Muscle of back (tissue), 11 donors: Measurements from ENCODE around the gene ANKRD36. TPM values are rescaled to one million over a fixed set of nuclear protein-coding genes. Genes with fewer than 3 reads are reported as not detected.
"Not testable (repeated sequence)": the region's sequence is repeated elsewhere in the genome, so short reads cannot be mapped to it uniquely, and the experiment has no call there.

Experiments
- DNase-seq, 3 donors: peaks; one replicate each; pipeline versions ENCODE4 v3.0.0 to v3.0.0-alpha.2; 2013
- polyA plus RNA-seq, 10 donors: library from polyadenylated mRNA; unstranded; fragments of 120-200 nt; gene quantifications; one replicate each; pipeline ENCODE4 v1.2.1, GENCODE V29; 2013; ENCODE audit not compliant: insufficient read length in 10 of 10

Gene ANKRD36
- polyA plus RNA-seq, 10 donors = 5.1 to 20.1 (median 11.8) TPM

DNA sequence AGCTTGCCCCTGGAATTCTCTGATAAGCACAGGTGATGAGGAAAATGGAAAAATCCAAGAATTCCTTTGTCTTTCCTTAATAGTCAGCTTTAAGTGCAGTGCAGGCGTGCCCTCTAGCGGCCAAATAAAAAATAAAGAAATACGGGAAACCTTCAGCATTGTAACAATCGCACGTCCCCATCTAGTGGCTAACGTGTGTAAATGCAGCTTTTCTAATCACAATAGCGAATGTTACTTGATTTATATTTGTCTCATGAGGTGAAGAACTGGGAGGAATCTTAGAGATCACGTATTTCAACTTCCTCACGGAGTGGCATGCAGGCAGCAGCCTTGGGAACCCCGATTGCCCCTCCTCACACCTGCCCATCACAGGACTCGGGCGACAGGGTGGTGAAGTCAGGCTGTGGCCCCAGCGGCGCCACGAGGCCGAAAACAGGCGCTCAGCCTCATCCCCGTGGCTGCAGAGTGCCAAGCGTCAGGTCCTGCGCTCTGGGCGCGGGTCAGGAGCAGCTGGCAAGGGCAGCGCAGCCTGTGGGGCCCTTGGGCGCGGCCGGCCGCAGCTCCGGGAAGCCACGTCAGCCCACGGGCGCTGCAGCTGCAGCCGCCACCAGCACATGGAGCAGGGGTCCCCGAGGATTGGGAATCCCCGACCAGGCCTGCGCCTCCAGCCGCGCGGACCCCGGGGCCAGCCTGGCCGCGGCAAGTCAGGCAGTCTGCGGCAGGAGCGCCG is 468 bp upstream of the ANKRD36 start:
- peak; percentile 17 to 86 (median 44) for DNase-seq

DNA sequence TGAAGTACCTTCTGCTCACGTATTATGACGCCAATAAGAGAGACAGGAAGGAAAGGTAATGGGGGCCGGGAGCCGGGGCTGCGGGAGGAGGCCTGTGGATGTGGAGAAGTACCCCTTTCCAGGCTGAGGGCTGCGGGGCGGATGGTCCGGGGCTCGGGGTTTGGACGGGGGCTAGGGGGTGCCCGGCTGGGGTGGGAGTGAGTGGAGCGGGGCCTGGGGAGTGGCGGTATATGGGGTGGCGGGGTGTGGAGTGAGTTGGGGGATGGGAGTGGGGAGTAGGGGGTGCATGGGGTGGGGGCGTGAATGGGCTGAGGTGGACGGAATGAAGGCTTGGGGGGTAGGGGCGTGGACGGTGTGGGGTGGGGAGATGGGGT is 916 bp downstream of the ANKRD36 start:
- DNase-seq = not testable (repeated sequence)

DNA sequence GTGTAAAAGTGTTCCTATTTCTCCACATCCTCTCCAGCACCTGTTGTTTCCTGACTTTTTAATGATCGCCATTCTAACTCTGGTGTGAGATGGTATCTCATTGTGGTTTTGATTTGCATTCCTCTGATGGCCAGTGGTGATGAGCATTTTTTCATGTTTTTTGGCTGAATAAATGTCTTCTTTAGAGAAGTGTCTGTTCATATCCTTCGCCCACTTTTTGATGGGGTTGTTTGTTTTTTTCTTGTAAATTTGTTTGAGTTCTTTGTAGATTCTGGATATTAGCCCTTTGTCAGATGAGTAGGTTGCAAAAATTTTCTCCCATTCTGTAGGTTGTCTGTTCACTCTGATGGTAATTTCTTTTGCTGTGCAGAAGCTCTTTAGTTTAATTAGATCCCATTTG is 16.1 kb downstream of the ANKRD36 start:
- not testable (repeated sequence) for DNase-seq

DNA sequence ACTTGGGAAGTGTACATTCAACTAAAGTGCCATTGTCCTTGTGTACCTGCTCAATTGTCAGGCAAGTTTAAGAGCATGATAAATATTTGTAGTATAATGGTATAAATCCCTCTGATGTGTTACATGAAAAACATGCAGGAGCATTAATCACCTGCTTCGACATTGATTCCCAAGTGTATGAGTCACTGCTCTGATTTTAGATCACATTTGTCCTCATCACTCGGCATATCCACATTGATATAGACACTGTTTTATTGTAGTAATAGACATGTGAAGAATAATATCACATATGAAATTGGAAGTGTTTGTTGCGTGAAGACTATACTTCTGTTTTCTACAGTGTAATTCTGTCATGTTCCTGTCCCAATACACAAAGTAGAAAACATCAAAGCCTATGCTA is 31.1 kb downstream of the ANKRD36 start:
- DNase-seq = not testable (repeated sequence)

- not testable (repeated sequence) for DNase-seq
Observed at GRCh38 chr2:97166548-97166947, 53.6 kb downstream of the ANKRD36 start.

GRCh38 chr2:97167938-97168337 is 55.0 kb downstream of the ANKRD36 start:
- DNase-seq = not testable (repeated sequence)

GRCh38 chr2:97168583-97168982 is 55.6 kb downstream of the ANKRD36 start:
- not testable (repeated sequence) for DNase-seq

- peak in 1 of 3 donors; percentile 6 for DNase-seq
Observed at GRCh38 chr2:97180391-97180790, 67.4 kb downstream of the ANKRD36 start.

DNA sequence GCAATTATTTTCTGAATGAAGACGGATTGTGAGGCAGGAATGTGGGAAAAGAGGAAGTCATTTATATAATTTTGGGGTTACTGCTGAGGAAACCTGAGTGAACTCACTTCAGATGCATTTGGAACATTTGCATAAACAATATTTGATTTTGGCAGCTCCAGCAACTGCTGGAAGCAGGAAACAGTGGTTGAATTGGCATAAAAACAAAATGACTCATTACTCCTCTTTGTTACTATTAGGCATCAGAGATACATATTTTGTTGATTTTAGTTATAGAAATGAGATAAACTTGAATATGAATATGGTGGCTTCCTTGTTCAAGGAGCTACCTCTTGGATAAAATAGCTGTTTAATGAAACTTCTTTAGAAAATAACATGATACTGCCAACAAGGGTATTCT is 82.4 kb downstream of the ANKRD36 start:
- peak in 1 of 3 donors; percentile 19 for DNase-seq

- DNase-seq = not testable (repeated sequence)
Observed at GRCh38 chr2:97197251-97197650, 84.3 kb downstream of the ANKRD36 start.

GRCh38 chr2:97200887-97201286 is 87.9 kb downstream of the ANKRD36 start:
- DNase-seq = not testable (repeated sequence)

GRCh38 chr2:97202643-97203250 is 89.8 kb downstream of the ANKRD36 start:
- not testable (repeated sequence) for DNase-seq

GRCh38 chr2:97210325-97210724 is 97.4 kb downstream of the ANKRD36 start:
- DNase-seq = no peak

DNA sequence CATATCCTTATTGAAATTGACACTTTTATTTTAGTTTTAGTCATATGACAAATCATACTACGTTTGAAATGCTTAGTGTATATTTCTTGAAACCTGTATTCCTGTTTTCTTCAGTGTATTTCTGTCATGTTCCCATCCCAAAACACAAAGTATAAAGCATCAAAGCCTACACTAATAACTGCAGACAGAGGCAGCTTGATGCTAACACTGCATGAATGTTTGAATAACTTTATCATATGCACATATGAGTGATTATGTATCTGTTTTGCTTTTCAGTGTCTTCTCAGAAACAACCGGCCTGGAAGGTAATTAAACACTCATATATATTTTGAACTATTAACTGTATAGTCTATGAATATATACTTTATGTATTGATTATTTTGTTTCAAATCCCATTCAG is 102.1 kb downstream of the ANKRD36 start:
- DNase-seq = not testable (repeated sequence)

DNA sequence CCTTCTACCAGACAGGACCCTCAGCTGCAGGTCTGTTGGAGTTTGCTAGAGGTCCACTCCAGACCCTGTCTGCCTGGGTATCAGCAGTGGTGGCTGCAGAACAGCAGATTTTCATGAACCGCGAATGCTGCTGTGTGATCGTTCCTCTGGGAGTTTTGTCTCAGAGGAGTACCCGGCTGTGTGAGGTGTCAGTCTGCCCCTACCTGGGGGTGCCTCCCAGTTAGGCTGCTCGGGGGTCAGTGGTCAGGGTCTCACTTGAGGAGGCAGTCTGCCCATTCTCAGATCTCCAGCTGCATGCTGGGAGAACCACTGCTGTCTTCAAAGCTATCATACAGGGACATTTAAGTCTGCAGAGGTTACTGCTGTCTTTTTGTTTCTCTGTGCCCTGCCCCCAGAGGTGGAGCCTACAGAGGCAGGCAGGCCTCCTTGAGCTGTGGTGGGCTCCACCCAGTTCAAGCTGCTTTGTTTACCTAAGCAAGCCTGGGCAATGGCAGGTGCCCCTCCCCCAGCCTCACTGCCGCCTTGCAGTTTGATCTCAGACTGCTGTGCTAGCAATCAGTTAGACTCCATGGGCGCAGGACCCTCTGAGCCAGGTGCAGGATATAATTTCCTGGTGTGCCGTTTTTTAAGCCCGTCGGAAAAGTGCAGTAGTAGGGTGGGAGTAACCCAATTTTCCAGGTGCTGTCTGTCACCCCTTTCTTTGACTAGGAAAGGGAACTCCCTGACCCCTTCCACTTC is 118.1 kb downstream of the ANKRD36 start:
- DNase-seq = not testable (repeated sequence)

- not testable (repeated sequence) for DNase-seq
Observed at GRCh38 chr2:97232981-97233380, 120.0 kb downstream of the ANKRD36 start.

DNA sequence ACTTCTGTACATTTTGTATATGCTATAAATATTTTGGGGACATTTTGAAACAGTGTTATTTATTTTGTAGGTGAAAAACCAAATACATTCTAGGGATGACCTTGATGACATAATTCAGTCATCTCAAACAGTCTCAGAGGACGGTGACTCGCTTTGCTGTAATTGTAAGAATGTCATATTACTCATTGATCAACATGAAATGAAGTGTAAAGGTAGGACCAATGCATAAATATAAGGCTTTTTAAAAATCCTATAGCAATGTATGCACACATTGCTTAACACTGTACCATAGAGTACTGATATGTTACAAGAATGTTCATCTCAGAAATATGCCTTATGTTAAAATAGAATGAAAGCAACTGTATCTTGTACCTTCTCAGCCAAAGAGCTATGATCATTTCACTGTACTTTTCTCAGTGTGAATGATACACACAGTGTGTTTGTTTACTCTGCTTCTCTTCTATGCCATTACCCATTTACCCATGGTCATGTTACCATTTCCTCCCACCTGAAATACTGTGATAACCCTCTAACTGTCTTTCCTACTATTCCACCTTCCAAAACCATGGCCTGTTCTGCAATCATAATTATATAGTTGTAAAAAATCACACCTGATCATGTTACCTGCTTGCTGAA is 120.8 kb downstream of the ANKRD36 start:
- not testable (repeated sequence) for DNase-seq

DNA sequence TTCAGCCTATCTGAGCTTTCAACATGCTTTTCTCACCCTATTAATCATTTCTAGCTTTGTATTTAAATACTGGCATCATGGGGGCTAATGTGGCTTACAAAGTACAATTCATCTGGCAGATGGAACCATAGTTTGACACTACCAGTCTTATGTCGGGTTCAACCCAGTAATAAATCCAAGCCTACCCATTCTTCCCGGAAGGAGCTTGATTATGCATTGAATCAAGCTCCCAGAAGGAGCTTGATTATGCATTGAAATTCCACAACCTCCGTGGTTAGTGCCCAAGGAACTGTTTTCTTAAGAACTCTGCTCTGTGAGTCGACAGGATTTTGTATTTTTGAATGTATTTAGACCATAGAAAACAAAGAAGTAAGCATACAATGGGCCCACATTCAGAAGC is 148.2 kb downstream of the ANKRD36 start:
- DNase-seq = not testable (repeated sequence)

DNA sequence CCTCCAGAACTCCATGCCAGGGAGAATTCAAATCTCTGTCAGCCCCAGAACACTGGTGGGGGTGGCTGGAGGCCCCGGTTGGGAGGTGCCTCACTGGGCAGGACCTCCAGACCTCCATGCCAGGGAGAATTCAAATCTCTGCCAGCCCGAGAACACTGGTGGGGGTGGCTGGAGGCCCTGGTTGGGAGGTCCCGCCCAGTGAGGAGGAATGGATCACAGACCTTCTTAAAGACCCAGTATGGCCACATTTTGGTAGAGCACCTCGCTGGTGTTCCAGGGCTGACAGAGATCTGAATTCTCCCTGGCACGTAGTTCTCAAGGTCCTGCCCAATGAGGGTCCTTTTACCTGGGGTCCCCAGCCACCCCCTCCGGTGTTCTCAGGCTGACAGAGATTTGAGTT is 153.5 kb downstream of the ANKRD36 start:
- DNase-seq = not testable (repeated sequence)

- peak in 1 of 3 donors; percentile 3 for DNase-seq
Observed at GRCh38 chr2:97267411-97268074, 154.6 kb downstream of the ANKRD36 start.

GRCh38 chr2:97268075-97268591 is 155.2 kb downstream of the ANKRD36 start:
- DNase-seq = peak in 1 of 3 donors; percentile 0
